ENCODE data around the gene WRNIP1. TPM values are rescaled to one million over a fixed set of nuclear protein-coding genes. Genes with fewer than 3 reads are reported as not detected.

Gene WRNIP1
- total and polyA plus RNA-seq, 4 donors, result 23.2 to 40.3 (median 38.3) TPM

Other genes starting within 250 kb of the WRNIP1 start
- gene MYLK4, start 14.5 kb upstream of the WRNIP1 start, total RNA-seq, result 1 to 10 TPM; 1.4 to 1.7 TPM
- 1 to 10 TPM in 1 of 2 donors, under 1 TPM in 1; 0.38 to 2.5 TPM for gene MYLK4, start 14.5 kb upstream of the WRNIP1 start, polyA plus RNA-seq
- gene SERPINB1, start 76.5 kb downstream of the WRNIP1 start, total RNA-seq, result 10 to 100 TPM; 42.8 to 46.6 TPM
- gene SERPINB1, start 76.5 kb downstream of the WRNIP1 start, polyA plus RNA-seq, result 10 to 100 TPM; 30.2 to 59.5 TPM
- 10 to 100 TPM; 11.5 to 14.5 TPM for gene SERPINB9, start 137.9 kb downstream of the WRNIP1 start, total RNA-seq
- 1 to 10 TPM; 4.9 to 5.4 TPM for gene SERPINB9, start 137.9 kb downstream of the WRNIP1 start, polyA plus RNA-seq
- 100 to 1,000 TPM; 111 to 132 TPM for gene SERPINB6, start 206.2 kb downstream of the WRNIP1 start, total RNA-seq
- gene SERPINB6, start 206.2 kb downstream of the WRNIP1 start, polyA plus RNA-seq, result 100 to 1,000 TPM; 174 to 243 TPM
- gene NQO2, start 234.5 kb downstream of the WRNIP1 start, total RNA-seq, result 10 to 100 TPM; 23.2 to 40.3 TPM
- 10 to 100 TPM; 58.6 to 58.9 TPM for gene NQO2, start 234.5 kb downstream of the WRNIP1 start, polyA plus RNA-seq